T-helper 2 cell treated with Interferon-gamma antibody and Interleukin-4, amounts not matched to agents 5 μg/mL and 100 μg/mL, for 36 hours (primary cell): ENCODE data around the gene CDC20.
"Not testable (repeated sequence)": the region's sequence is repeated elsewhere in the genome, so short reads cannot be mapped to it uniquely, and the experiment has no call there.

ENCODE experiments used
- DNase-seq: peaks from one replicate; pipeline ENCODE4 v3.0.0; 2021; ENCODE audit warnings: low spot score
- H3K27ac Mint-ChIP-seq: one replicate; pipeline ENCODE4 v1.8.0; 2021; ENCODE audit warnings: mild to moderate bottlenecking, mixed read lengths
- H3K27me3 Mint-ChIP-seq: one replicate; pipeline ENCODE4 v1.8.0; 2021; ENCODE audit warnings: low read depth, mixed read lengths
- H3K36me3 Mint-ChIP-seq: one replicate; pipeline ENCODE4 v1.8.0; 2021; ENCODE audit warnings: low read depth, mixed read lengths
- H3K4me1 Mint-ChIP-seq: one replicate; pipeline ENCODE4 v1.8.0; 2021; ENCODE audit warnings: low read depth, mixed read lengths
- H3K4me3 Mint-ChIP-seq: one replicate; pipeline ENCODE4 v1.8.0; 2022; ENCODE audit warnings: mild to moderate bottlenecking, moderate library complexity, mixed read lengths
- H3K9me3 Mint-ChIP-seq: one replicate; pipeline ENCODE4 v1.8.0; 2021; ENCODE audit warnings: mixed read lengths

CDC20 gene

GRCh38 chr1:43357251-43357650 lies 1.5 kb upstream of the CDC20 start:
- Mint-ChIP-seq H3K36me3 (peaks cover 37% of the 10 kb centered on the region), H3K9me3 (no peaks in the 10 kb centered on the region), H3K4me1 (peaks cover 34% of the 10 kb centered on the region), H3K27me3 (no peaks in the 10 kb centered on the region), H3K27ac (no peak overlapping the region), H3K4me3 (peak overlapping the region; percentile 92)
- no peak for DNase-seq

- peaks cover 33% of the 10 kb centered on the region for H3K4me1 Mint-ChIP-seq
- DNase-seq = peak; percentile 22
- no peaks in the 10 kb centered on the region for H3K9me3 Mint-ChIP-seq
- H3K27ac Mint-ChIP-seq = peak overlapping the region; percentile 87
- peak overlapping the region; percentile 92 for H3K4me3 Mint-ChIP-seq
- peaks cover 45% of the 10 kb centered on the region for H3K36me3 Mint-ChIP-seq
- H3K27me3 Mint-ChIP-seq = no peaks in the 10 kb centered on the region
These were observed 548 bp upstream of the CDC20 start for GRCh38 chr1:43358121-43358745.

GRCh38 chr1:43359696-43360095 lies 915 bp downstream of the CDC20 start:
- H3K9me3 Mint-ChIP-seq = no peaks in the 10 kb centered on the region
- H3K4me3 Mint-ChIP-seq = peak overlapping the region; percentile 92
- H3K27me3 Mint-ChIP-seq = no peaks in the 10 kb centered on the region
- H3K36me3 Mint-ChIP-seq = peaks cover 56% of the 10 kb centered on the region
- peak overlapping the region; percentile 75 for H3K27ac Mint-ChIP-seq
- H3K4me1 Mint-ChIP-seq = peaks cover 41% of the 10 kb centered on the region
- DNase-seq = no peak

GRCh38 chr1:43360616-43361015 lies 1.8 kb downstream of the CDC20 start:
- Mint-ChIP-seq H3K36me3 (peaks cover 65% of the 10 kb centered on the region), H3K27ac (no peak overlapping the region), H3K9me3 (no peaks in the 10 kb centered on the region)

GRCh38 chr1:43363283-43363934 lies 4.6 kb downstream of the CDC20 start:
- H3K27ac Mint-ChIP-seq = peak overlapping the region; percentile 43
- H3K27me3 Mint-ChIP-seq = no peaks in the 10 kb centered on the region
- DNase-seq = no peak
- peaks cover 51% of the 10 kb centered on the region for H3K4me1 Mint-ChIP-seq
- peaks cover 73% of the 10 kb centered on the region for H3K36me3 Mint-ChIP-seq
- no peaks in the 10 kb centered on the region for H3K9me3 Mint-ChIP-seq
- H3K4me3 Mint-ChIP-seq = no peak overlapping the region

More at GRCh38 chr1:43360616-43361015, 1.8 kb downstream of the CDC20 start:
- DNase-seq = no peak
- H3K27me3 Mint-ChIP-seq = no peaks in the 10 kb centered on the region
- H3K4me1 Mint-ChIP-seq = peaks cover 50% of the 10 kb centered on the region
- H3K4me3 Mint-ChIP-seq = peak overlapping the region; percentile 92

GRCh38 chr1:43363935-43364525 lies 5.2 kb downstream of the CDC20 start:
- Mint-ChIP-seq H3K27ac (peak overlapping the region; percentile 43), H3K27me3 (no peaks in the 10 kb centered on the region), H3K4me3 (peak overlapping the region; percentile 18), H3K4me1 (peaks cover 57% of the 10 kb centered on the region), H3K36me3 (peaks cover 73% of the 10 kb centered on the region), H3K9me3 (no peaks in the 10 kb centered on the region)
- no peak for DNase-seq

GRCh38 chr1:43365678-43366077 lies 6.9 kb downstream of the CDC20 start:
- peaks cover 53% of the 10 kb centered on the region for H3K4me1 Mint-ChIP-seq
- H3K36me3 Mint-ChIP-seq = peaks cover 62% of the 10 kb centered on the region
- no peak for DNase-seq

GRCh38 chr1:43366179-43366578 lies 7.4 kb downstream of the CDC20 start:
- no peak for DNase-seq
- Mint-ChIP-seq H3K27me3 (no peaks in the 10 kb centered on the region), H3K4me3 (peak overlapping the region; percentile 94), H3K4me1 (peaks cover 49% of the 10 kb centered on the region), H3K36me3 (peaks cover 58% of the 10 kb centered on the region), H3K9me3 (no peaks in the 10 kb centered on the region), H3K27ac (peak overlapping the region; percentile 86)

More at GRCh38 chr1:43365678-43366077, 6.9 kb downstream of the CDC20 start:
- H3K9me3 Mint-ChIP-seq = no peaks in the 10 kb centered on the region
- no peaks in the 10 kb centered on the region for H3K27me3 Mint-ChIP-seq
- peak overlapping the region; percentile 94 for H3K4me3 Mint-ChIP-seq
- peak overlapping the region; percentile 86 for H3K27ac Mint-ChIP-seq

GRCh38 chr1:43366601-43367025 lies 7.8 kb downstream of the CDC20 start:
- peak overlapping the region; percentile 87 for H3K27ac Mint-ChIP-seq
- H3K27me3 Mint-ChIP-seq = no peaks in the 10 kb centered on the region
- H3K36me3 Mint-ChIP-seq = peaks cover 53% of the 10 kb centered on the region
- H3K4me1 Mint-ChIP-seq = peaks cover 45% of the 10 kb centered on the region
- H3K9me3 Mint-ChIP-seq = no peaks in the 10 kb centered on the region
- no peak for DNase-seq
- peak overlapping the region; percentile 94 for H3K4me3 Mint-ChIP-seq

GRCh38 chr1:43367026-43367903 lies 8.5 kb downstream of the CDC20 start:
- Mint-ChIP-seq H3K36me3 (peaks cover 47% of the 10 kb centered on the region), H3K4me3 (peak overlapping the region; percentile 94), H3K4me1 (peaks cover 39% of the 10 kb centered on the region), H3K27ac (peak overlapping the region; percentile 87), H3K9me3 (no peaks in the 10 kb centered on the region), H3K27me3 (no peaks in the 10 kb centered on the region)
- peak; percentile 18 for DNase-seq

GRCh38 chr1:43367904-43368645 lies 9.3 kb downstream of the CDC20 start, which contains the start of gene ELOVL1:
TSS of gene ELOVL1 (minus strand) at chr1:43368011. CDS start at chr1:43365609, 2,402 bp downstream.
- peak within 1 kb of the TSS; percentile 94 for H3K4me3 Mint-ChIP-seq
- H3K4me1 Mint-ChIP-seq = peaks cover 38% of the 10 kb centered on the region
- H3K36me3 Mint-ChIP-seq = peaks cover 41% of the 10 kb centered on the region
- no peaks in the 10 kb centered on the region for H3K9me3 Mint-ChIP-seq
- DNase-seq = peak; percentile 90
- H3K27ac Mint-ChIP-seq = peak within 1 kb of the TSS; percentile 87
- H3K27me3 Mint-ChIP-seq = no peaks in the 10 kb centered on the region

GRCh38 chr1:43368646-43369020 lies 9.9 kb downstream of the CDC20 start:
- DNase-seq = no peak
- Mint-ChIP-seq H3K9me3 (no peaks in the 10 kb centered on the region), H3K36me3 (peaks cover 38% of the 10 kb centered on the region), H3K27me3 (no peaks in the 10 kb centered on the region), H3K4me1 (peaks cover 37% of the 10 kb centered on the region), H3K4me3 (peak overlapping the region; percentile 94), H3K27ac (peak overlapping the region; percentile 85)

- H3K27ac Mint-ChIP-seq, H3K4me3 Mint-ChIP-seq: not testable (repeated sequence)
These were observed 11.0 kb downstream of the CDC20 start for GRCh38 chr1:43369779-43370178.

More at GRCh38 chr1:43369779-43370178, 11.0 kb downstream of the CDC20 start:
- Mint-ChIP-seq H3K36me3 (peaks cover 27% of the 10 kb centered on the region), H3K4me1 (peaks cover 28% of the 10 kb centered on the region)
- not testable (repeated sequence) for H3K27me3 Mint-ChIP-seq, H3K9me3 Mint-ChIP-seq, DNase-seq
